ENCODE results near the gene CDC42EP3.

Gene CDC42EP3, protein sequence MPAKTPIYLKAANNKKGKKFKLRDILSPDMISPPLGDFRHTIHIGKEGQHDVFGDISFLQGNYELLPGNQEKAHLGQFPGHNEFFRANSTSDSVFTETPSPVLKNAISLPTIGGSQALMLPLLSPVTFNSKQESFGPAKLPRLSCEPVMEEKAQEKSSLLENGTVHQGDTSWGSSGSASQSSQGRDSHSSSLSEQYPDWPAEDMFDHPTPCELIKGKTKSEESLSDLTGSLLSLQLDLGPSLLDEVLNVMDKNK

DNA sequence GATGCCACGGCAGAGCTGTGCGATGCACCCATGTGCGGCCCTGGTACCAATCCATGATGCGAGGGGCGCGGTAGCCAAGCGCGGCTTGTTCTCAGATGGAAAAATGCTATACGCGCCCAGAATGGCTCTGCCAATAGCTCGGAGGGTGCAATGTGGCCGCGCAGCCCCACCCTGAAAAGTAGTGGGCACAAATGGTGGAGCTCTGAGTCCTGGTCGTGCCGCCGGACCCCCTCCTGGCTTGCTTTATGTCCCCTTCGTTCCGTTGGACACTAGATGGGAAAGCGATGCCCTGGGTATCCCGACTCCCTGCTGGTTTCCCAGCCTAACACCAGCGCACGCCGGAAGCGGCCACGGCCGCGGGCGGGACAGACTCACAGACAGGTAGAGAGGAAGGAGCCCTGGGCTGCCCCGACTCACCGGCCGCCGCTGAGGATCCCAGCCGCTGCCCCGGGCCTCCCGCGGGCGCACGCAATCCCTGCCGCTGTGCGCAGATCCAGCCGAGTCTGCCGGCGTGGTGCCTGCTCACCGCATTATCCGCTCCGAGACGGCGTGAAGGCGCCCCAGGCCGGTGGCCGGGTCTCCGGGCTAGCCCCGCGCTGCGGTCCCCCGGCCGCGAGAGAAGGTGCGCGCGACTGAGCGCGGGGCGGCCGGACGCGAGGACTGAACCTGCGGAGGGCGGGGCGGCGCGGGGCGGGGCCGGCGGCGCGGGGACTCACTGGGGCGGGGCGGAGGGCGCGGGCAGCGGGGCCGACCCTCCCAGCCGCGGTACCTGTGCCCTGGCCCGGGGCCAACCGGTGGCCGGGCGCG lies at the start of gene CDC42EP3:
TSS of gene CDC42EP3 (minus strand) at position 634 of the 807 bp plus-strand sequence. CDS start 25,055 bp downstream, outside the sequence.
- DNase-seq (ENCODE audit: low read depth, low spot score), result no peak
- H3K27ac ChIP-seq, result peak within 1 kb of the TSS; percentile 67

DNA sequence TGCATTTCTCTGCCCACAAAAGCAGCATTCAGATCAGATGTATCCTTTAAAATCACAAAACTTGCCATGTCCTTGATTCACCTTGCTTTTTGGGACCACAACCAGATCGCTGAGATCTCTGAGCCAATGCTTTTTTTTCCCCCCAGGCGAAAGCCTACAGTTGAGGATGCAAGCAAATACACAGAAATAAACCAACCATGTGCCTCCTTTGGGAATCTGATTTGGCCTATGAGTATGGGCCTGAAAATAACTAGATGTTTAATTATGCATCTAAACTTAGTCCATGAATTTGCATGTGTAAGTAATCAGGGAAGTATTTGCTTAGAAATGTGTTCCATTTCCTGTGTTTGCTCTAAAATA lies 49.7 kb upstream of the CDC42EP3 start:
- no peak for DNase-seq (ENCODE audit: low read depth, low spot score)
- no peak overlapping the region for H3K27ac ChIP-seq

DNA sequence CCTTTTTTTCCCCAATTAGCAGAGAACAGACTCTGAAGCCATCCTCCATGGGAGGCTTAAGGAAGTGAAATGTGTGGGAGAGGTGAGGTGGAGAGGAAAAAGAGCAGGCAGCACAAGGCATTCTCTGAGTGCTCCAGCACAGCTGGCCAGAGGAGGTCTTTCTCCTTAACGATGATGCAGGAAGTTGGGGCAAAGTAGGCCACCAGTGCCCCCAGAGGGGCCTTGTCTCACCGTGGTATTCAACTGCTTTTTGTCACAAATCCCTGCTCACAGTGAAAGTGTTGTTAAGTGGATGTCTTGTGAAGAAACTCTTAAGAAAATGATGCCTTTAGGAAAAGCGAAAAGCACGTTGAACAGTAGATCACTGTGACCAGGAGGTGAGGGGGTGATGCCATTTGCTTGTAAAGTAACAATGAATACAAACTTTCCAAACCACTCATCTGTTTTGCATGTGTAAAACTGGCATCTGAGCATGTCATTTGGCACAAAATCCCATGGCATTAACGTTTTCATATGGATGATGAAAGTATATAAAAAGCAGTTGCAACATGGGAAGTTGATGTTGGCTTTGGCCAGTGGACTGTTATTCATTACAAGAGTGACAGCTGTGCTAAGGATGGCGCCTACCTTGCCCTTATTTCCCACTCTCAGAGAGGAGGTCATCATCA lies 49.2 kb upstream of the CDC42EP3 start:
- DNase-seq (ENCODE audit: low read depth, low spot score), result no peak
- H3K27ac ChIP-seq, result no peak overlapping the region

DNA sequence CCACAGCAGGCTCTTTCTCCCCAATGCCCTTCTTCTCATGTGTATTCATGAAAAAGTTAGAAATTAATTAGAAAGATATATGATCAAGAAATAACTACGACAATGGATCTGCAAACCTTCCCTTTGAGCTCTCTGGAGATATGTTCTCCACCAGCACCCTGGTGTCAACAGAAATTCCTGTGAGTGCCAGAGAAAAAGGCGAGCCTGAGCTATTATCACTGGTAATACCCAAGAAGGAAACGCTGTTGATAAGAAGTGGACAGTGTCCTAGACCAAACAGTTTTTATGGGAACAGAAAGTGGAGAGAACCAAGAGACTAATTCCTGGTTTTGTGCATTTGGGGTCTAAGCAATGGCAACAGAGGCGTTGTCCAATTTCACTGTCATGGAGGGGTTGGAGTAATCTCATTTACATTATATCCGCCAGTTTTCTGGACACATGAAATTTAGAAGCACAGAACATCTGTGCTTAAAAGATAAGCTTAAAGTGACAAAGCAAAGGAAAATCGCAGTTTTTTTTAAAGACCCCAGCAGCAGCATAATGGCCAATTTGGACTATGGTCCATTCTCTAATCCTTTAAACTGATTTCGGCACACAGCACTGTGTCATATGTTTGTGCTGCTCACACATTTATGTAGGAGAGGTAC lies 47.2 kb upstream of the CDC42EP3 start:
- H3K27ac ChIP-seq, result no peak overlapping the region
- DNase-seq (ENCODE audit: low read depth, low spot score), result no peak

DNA sequence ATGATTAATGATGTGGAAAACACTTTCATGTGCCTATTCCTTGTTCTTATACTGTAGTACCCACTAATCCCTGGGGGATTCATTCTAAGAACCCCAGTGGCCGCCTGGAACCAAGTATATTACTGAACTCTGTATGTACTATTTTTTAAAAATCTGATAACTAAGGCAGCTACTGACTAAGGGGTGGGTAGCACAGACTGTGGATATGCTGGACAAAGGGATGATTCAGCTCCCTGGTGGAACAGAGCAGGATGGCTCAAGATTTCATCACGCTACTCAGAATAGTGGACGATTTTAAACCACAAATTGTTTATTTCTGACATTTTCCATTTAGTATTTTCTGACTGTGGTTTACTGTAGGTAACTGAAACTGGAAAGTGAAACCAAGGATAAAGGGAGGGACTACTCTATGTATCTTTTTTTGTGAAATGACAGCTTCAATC lies 41.8 kb upstream of the CDC42EP3 start:
- peak overlapping the region; percentile 74 for H3K27ac ChIP-seq
- DNase-seq (ENCODE audit: low read depth, low spot score), result no peak

DNA sequence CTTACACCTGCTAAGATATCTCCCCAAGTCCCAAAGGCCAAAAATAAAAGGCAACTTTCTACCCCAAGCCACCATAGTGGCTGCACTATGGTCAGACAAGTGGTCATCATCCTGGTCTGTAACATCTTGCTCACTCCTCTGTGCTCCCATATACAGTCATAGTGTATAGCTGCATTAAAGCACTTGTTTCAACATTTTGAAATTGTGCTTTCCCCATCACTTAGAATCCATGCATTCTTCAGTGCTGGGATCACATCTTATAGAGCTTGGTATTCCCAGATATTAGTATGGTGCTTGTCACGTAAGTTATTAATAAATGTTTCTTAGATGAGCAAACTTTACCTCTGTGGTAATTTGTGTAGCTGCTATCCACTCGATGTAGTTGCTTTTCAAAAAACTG lies 40.4 kb upstream of the CDC42EP3 start:
- peak overlapping the region; percentile 74 for H3K27ac ChIP-seq
- no peak for DNase-seq (ENCODE audit: low read depth, low spot score)

DNA sequence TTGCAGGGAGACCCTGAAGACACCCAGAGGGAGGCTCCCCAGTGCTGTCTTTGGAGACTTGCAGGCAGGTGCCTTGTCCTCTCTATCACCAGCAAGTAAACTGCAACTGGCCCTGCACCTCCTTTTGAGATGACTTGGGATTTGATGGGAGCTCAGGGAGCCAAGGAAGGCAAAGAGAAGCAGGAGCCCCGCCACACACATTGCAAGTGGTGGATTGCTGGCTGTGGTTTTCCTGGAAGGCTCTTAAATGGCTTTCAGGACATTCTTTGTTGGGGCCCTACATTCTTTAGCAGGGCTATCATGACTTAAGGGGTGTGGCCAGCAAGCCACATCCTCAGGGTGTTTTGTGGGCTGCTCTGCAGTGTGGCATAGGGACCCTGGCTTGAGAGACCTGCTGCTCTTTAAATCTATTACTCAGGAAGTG lies 39.9 kb upstream of the CDC42EP3 start:
- DNase-seq (ENCODE audit: low read depth, low spot score), result no peak
- peak overlapping the region; percentile 74 for H3K27ac ChIP-seq

DNA sequence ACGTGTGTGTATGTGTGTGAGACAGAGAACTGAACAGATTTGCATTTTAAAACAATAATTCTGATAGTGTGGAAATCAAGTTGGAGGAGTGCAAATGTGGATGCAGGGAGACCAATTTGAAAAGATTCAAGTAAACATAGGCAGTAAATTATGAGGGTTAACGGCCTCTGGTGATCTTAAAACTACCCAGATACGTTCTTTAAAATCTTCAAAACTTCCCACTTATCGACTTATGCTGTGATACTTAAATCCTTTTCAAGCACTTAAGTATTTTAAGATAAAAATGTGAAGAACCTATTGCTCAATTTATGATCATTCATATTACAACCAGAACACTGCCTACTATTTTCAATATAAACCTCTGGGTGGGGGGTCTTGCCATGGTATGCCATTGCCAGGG lies 37.7 kb upstream of the CDC42EP3 start:
- no peak overlapping the region for H3K27ac ChIP-seq
- DNase-seq (ENCODE audit: low read depth, low spot score), result no peak

DNA sequence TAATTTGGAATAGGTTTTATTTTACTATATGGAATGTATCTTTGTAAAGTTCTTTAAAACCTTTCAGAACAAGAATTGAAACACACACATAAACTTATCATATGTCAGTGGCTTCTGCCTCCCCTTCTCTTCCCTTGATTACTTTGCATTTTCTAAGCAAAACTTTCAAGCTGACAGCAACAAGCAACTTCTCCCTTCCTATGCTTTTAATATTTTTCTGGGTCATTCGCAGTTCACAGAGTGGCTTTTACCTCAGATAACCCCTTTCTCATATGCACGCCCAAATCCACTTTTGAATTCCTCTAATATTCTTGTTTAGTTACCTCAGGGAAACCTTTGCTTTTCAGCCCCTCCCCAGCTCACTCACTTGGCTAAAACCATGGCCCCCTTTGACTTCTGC lies 36.7 kb upstream of the CDC42EP3 start:
- DNase-seq (ENCODE audit: low read depth, low spot score), result no peak
- no peak overlapping the region for H3K27ac ChIP-seq

DNA sequence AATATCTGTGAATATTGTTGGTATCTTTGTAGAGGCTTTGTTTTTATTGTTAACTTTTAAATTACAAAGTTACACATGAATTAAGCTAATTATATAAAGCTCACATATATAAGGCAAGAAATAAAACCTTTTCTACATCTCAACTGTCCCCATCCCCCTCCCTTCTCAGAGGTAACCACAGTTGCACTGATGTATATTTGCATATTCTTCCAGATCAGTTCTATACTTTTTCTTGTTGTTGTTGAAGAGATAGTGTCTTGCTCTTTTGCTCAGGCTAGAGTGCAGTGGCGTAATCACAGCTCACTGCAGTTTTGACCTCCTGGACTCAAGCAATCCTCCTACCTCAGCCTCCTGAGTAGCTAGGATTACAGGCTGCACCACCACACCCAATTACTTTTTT lies 36.0 kb upstream of the CDC42EP3 start:
- H3K27ac ChIP-seq, result no peak overlapping the region
- DNase-seq (ENCODE audit: low read depth, low spot score), result no peak

DNA sequence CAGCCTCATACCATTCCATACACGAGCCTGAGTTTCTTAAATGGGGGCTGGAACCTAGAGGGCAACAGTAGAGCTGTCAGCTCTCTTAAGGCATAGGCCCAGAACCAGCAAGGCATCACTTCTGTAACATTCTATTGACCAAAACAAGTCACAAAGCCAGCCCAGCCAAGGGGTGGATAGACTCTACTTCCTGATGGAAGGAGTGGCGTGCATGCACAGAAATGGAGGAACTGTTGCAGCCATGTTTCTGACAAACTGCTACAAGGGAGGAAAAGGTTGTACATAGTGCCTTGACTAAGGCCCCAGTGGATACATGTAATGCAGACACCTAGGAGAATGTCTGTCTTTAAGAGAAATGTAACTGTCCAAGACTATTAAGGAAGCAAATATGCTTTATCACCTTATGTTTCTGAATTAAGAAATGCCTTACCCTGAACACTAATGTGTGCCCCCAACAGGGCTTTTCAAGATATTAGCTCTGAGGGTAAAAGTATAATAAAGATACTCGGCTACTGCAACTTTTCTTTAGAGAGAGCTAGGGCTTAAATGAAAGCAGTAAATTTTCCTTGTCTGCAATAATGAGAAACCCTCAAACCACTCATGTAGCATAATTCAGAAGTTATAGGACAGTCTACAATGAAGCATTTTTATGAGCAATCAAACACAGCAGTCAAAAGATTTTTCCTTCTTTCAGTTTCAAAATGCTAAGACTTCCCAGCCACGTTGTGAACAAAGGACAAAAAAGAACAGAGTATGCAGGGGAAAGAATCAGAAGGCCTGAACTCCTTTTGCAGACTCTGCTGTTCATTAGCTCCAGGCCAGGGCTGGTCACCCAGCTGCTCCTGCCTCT lies 35.1 kb upstream of the CDC42EP3 start:
- no peak overlapping the region for H3K27ac ChIP-seq
- DNase-seq (ENCODE audit: low read depth, low spot score), result no peak

DNA sequence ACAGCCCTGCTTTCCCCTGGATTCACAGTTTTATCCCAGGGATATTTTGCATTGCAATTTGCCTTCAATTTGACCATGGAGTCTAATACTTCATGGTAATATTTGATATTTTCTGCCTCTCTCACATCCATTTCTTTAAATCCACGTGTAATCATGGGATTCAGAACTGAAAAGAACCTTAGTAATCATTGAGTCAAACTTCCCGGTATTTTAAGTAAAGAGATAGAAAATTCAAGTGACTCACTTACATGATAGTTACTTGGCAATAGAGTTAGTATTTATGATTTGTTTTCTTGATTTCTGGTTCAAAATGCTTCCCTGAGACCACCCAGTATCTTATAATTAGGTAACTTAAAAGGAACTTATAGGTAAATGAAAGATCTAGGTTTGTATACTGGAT lies 33.7 kb upstream of the CDC42EP3 start:
- H3K27ac ChIP-seq, result no peak overlapping the region
- no peak for DNase-seq (ENCODE audit: low read depth, low spot score)

DNA sequence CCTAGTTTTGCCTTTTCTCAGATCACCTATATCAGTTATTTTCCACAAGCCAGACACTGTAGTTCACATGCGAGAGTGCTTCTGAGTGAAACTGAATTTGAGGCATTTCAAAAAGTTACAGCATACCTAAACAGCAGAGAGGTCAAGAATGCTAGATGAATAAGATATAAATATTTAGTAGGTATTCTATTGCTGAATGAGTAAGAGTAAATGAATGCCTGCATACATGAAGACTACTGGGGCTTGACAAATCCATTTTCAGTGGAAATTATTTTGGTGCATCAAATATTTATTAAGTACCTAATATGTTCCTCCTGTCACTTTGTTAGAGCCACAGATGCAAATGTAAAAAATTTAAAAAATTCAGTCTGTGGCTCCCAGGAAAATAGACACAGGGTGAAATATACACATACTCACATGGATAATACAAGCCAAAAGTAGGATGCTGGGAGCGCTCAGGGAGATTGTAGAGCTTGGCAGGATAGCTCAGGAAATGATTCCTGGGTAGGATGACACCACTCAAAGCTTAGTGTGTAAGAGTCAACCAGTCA lies 27.6 kb upstream of the CDC42EP3 start:
- DNase-seq (ENCODE audit: low read depth, low spot score), result no peak
- peak overlapping the region; percentile 1 for H3K27ac ChIP-seq

DNA sequence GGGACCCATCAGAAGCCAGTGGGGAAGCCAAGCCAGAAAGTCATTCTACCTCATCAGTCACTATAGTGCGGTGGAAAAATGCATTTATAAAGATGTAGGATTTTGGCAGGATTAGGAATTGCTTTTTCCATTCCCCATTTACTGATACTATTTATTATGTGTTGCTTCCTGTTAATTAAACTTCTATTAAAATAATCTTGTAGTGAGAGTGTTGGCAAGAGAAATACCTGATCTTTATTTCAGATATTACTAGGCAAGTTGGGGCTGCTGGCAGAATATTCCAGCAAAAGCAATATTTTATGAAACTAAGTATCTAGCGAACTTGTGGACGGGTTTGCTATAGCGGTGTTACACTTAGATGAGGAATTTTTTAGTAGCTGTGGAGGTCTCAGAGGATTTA lies 23.9 kb upstream of the CDC42EP3 start:
- DNase-seq (ENCODE audit: low read depth, low spot score), result no peak
- no peak overlapping the region for H3K27ac ChIP-seq

DNA sequence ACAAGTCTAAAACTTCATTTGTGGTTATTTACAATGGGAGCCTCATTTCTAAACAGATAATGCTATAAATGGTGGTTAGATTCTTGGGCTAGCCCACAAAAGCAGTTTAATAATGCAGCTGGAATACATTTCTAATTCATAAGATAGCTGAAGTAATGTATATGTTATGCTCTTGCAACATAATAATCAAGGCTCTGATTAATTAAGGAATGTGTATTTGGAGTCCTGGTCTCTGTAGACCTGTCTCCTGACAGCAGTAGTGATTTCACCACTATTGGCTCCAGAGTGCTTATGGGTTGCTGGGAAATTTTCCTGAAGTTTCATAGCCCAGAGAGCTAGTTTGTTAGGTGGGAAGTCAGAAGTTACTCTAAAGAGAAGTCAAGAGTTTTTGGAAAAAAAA lies 21.3 kb upstream of the CDC42EP3 start:
- DNase-seq (ENCODE audit: low read depth, low spot score), result no peak
- no peak overlapping the region for H3K27ac ChIP-seq

DNA sequence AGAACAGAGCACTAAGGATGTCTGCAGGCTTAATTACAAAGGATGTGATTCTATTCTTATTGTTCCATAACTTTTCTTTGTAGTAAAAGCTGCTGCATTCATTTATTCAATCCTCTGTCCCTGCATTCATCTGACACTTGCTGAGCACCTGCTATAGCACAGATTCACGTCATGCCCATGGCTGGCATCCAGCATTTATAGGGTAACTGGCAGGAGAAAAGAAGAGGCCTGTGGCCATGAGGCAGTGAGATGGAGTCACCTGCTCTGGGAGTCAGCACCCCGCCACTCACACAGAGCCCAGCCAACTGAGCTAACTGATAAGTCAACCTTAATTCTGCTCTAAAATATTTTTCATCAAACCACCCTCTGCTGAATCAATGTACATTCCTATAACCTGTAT lies 18.3 kb upstream of the CDC42EP3 start:
- no peak for DNase-seq (ENCODE audit: low read depth, low spot score)
- H3K27ac ChIP-seq, result peak overlapping the region; percentile 49

DNA sequence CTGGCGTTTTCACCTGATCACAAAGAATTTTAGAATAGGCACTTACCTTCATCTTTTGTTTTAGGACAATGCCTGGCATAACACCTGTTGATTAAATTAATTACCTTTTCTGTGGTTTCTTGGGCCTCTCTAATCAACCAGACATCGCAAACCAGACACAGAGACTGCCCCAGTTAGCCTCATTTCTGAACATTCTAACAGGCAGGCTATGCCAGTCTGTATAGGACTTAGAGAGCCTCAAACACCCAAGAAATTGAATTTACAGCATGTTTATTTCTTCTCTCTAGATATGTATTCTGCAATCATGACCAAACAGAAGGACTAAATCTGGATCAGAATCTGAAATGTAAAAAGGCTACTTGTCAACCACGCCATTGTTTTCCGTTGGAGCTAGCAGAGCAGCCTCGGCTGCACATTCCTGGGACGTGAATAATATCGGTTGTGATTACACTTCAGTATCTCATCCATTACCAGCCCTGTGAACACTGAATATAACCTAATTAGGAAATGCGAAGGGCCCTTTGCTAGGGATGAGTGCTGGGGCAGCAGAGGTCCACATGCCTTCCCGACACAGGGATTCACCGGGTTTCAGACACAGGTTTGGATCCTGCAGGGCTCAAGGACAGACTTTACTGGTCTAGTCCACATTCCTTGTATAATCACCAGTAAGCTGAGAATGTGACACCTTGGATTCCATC lies 17.5 kb upstream of the CDC42EP3 start:
- peak overlapping the region; percentile 49 for H3K27ac ChIP-seq
- DNase-seq (ENCODE audit: low read depth, low spot score), result no peak

DNA sequence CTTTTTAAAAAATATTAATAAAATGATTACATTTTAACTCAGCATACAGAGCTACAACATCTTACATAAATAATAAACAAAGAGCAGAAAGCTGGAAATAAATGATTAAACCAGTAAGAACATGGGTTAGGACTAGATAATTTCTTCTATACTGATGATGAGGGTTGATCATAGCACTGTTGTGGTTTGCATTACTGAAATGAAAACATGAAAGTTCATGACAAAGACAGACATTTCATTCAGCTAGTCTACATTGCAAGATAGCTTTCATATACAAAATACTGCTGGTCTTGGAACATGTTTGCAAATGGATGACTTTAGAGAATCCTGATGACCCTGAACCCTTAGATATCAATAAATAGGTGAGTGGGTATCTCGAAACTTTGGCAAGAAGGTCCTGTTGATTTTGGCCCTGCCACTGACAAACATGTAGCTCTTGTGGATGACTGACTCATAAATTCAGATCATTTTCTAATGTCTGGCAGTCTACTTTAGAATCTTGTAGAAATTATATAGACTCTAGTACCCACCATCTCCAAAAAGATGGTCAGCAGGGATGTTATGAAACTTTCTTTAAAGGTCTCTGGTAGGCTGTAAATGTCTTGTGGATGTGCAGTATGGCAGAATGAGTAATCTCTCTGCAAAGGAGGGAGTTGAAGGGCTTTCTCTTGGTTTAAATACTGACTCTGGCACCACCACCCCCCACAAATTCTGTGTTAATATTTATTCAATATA lies 15.5 kb upstream of the CDC42EP3 start:
- DNase-seq (ENCODE audit: low read depth, low spot score), result no peak
- H3K27ac ChIP-seq, result no peak overlapping the region

All from epithelial cell of prostate (primary cell).